GM19240 (cell line): ENCODE measurements around the gene LIPC.

Experiments used
- DNase-seq: peaks from one replicate; pipeline ENCODE4 v3.0.0; 2011; ENCODE audit warnings: low spot score; ENCODE audit not compliant: insufficient read length

Gene LIPC

DNA sequence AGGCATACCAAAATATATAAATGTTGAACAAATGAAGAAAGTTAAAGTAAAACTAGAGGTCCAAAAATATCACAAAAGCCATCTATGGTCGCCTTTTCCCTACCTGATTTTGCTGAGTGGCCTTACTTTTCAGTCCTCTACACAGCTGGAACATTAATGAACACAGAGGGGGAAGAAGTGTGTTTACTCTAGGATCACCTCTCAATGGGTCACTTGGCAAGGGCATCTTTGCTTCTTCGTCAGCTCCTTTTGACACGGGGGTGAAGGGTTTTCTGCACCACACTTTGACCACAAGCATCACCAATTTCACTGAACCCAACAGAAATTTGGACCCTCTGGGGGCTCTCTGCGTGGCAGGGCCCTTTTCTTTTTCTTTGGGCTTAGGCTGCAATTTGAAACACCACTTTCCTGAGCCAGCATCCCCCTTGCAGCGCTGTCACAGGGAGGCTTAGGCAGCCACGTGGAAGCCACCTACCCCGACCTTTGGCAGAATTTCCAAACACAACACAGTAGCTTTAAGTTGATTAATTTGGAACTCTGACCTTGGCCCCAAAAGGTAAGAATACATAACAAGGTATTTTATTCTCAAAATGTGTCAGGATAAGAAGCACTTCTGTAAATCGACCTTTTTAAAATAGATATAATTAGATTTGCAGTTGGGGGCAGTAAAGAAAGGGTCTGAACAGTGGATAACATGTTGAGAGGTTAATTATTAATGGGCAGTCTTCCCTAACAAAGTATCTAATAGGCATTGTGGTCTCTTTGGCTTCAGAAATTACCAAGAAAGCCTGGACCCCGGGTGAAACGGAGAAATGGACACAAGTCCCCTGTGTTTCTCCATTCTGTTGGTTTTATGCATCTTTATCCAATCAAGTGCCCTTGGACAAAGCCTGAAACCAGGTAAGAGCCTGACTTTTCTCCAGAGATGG is at the start of gene LIPC:
LIPC (plus strand) TSS at position 771 of the 929 bp plus-strand sequence; CDS start at position 813, 42 bp downstream.
- no peak for DNase-seq

- no peak for DNase-seq
Measured at GRCh38 chr15:58383876-58384275, 47.9 kb upstream of the LIPC start.

- DNase-seq: no peak
Measured at GRCh38 chr15:58384667-58385066, 47.1 kb upstream of the LIPC start.

GRCh38 chr15:58386081-58386480 is 45.7 kb upstream of the LIPC start:
- no peak for DNase-seq

GRCh38 chr15:58386641-58387040 is 45.1 kb upstream of the LIPC start:
- no peak for DNase-seq

GRCh38 chr15:58387130-58387529 is 44.7 kb upstream of the LIPC start:
- DNase-seq: no peak

GRCh38 chr15:58388211-58388610 is 43.6 kb upstream of the LIPC start:
- DNase-seq: no peak

GRCh38 chr15:58390118-58390517 is 41.7 kb upstream of the LIPC start:
- no peak for DNase-seq

GRCh38 chr15:58390655-58391054 is 41.1 kb upstream of the LIPC start:
- no peak for DNase-seq

DNA sequence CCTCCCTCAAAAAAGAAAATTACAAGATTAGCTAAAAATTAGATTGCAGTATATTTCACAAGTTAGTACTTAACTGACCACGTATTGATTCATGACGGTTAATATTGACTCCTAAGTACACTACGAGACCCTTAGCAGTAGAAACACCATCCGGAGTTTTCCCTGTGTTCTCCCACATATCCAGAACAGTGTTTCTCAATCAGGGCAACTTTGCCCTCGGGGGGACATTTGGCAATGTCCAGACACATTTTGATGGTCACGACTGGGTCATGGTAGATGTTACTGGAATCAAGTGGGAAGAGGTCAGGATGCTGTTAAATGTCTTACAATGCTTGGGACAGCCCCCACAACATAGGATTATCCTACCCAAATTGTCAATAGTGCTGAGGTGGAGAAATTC is 40.7 kb upstream of the LIPC start:
- DNase-seq: no peak

- no peak for DNase-seq
Measured at GRCh38 chr15:58392141-58392540, 39.6 kb upstream of the LIPC start.

GRCh38 chr15:58392611-58393161 is 39.1 kb upstream of the LIPC start:
- DNase-seq: no peak

DNA sequence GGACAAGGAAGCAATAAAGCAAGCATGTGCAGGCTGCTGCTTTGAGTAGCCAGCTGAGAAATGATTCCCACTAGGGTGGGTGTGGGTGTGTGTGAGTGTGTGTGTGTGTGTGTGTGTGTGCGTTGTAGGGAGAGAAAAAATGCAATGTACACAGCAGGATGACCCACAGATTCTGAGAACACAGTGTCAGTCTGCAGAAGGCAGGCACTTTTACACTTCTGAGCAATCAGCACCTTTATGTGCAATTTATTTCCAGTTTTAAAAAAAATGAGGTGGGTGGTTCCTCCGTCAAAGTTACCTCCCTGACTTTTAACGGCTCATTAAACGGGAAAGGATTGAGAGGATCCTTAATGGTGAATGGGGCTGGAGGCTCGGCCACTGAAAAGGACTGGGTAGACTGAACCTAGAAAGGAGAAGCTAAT is 38.5 kb upstream of the LIPC start:
- no peak for DNase-seq

DNA sequence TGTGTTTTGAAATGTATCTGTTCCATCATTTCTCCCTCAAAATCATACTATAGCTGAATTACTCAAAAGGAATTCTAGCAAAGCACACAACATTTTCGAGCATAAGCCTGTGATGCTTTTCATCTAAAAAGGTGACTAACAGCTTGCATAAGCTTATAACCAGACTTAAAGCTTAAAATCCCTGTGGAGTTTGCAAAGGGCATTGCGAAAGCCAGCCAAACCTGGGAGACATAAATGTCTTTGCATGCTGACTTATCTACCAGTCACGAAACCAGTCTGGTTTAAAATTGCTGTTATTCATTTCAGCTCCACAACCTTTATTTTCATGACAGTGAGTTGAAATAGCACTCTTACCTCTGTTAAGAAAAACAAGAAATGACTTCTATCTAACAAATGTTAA is 35.6 kb upstream of the LIPC start:
- no peak for DNase-seq

GRCh38 chr15:58398071-58398470 is 33.7 kb upstream of the LIPC start:
- no peak for DNase-seq

- no peak for DNase-seq
Measured at GRCh38 chr15:58398643-58399042, 33.1 kb upstream of the LIPC start.

- no peak for DNase-seq
Measured at GRCh38 chr15:58399739-58400138, 32.1 kb upstream of the LIPC start.

DNA sequence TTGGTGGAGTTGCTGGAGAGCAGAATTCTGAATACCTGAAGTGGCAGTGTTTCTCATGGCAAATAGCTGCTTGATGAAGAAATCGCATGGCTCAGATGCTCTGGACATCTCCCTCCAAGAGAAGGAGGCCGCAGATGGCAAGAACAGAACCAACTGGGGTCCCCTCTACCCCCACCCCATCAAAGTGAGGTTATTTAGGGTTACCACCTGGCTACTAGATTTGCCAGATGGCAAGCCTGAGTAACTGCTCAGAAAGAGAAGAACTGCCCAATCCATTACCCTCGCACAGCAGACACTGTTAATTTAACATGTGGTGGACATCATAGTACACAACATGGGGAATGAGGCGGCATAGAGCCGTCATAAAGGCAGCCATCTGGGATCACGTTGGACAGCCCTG is 30.5 kb upstream of the LIPC start:
- DNase-seq: no peak

- DNase-seq: no peak
Measured at GRCh38 chr15:58401991-58402649, 29.7 kb upstream of the LIPC start.

DNA sequence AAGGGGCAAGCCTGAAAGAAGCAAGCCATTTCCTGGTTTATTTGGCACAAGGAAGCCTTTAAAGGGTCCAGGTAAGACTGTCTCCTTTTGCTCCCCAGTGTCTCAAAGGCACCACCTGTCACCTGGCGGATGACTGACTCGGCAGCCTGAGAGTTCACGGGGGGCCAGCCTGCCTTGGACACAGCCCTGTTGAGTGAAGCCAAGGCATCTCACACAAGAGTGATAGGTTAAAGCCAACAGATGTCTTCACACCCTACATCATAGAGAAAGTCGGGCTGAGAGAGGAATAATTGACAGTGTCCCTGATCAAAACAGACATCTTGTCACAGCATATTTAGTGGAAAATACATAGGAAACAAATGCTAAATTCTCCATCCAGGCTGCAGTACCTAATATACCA is 28.2 kb upstream of the LIPC start:
- no peak for DNase-seq

- no peak for DNase-seq
Measured at GRCh38 chr15:58404020-58404419, 27.8 kb upstream of the LIPC start.

DNA sequence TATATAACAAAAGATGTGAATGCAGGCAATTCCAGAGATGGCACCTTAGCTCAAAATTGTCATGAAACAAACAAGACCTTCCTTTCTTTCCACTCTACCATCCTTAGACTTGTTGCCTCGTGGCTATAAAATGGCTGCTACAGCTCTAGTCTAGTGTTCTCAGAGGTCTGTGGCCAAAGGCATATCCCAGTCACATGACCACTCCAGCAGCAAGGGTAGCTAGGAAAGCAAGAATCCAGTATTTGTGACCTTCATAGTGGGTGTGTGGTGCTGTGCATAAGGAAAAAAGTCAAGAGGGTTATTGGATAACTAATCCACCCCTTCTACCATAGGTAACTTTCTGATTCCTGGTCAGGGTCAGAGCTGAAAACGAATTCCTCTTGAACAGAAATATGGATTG is 27.1 kb upstream of the LIPC start:
- DNase-seq: no peak
